Daoy (cell line): Measurements from ENCODE around the gene TBC1D22A. TPM values are rescaled to one million over a fixed set of nuclear protein-coding genes. Genes with fewer than 3 reads are reported as not detected.

Experiments
- DNase-seq: peaks from one replicate; pipeline ENCODE4 v3.0.0-alpha.2; 2015; ENCODE audit warnings: low read depth
- total RNA-seq: library from RNA; depleted of rRNA; stranded (reverse); fragments of >200 nt; shearing (Covaris generic); gene quantifications from 2 replicates; pipeline ENCODE4 v1.2.3, GENCODE V29; 2014

Gene TBC1D22A
- total RNA-seq, 1 experiment from 2014 or later = 8.7 TPM

DNA sequence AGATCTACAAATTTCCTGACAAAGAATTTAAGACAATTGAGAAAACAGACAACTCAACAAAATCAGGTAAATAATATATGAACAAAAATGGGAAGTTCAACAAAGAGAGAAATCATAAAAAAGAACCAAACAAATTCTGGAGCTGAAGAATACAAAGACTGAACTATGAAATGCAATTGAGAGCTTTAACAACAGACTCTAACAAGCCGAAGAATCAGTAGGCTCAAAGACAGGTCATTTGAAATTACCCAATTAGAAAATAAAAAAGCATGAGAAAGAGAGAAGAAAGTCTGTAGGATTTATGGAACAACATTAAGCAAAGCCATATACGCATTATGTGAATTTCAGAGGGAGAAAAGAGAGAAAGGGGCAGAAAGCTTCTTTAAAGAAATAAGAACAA lies 72.8 kb downstream of the TBC1D22A start:
- no peak for DNase-seq

- no peak for DNase-seq
Observed at GRCh38 chr22:46835693-46836092, 73.2 kb downstream of the TBC1D22A start.

DNA sequence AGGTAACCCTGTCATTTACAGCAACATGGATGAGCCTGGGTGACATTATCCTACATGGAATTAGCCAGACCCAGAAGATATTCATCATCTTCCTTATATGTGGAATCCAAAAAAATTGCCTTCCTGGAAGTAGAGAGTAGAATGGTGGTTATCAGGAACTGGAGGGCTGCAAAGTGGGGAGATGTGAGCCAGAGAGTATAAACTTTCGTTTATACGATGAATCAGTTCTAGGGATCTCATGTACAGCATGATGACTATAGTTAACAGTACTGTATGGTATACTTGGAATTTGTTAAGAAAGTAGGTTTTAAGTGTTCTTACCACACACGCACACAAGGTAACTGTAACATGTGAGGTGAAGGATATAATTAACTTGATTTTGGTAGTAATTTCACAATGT lies 79.1 kb downstream of the TBC1D22A start:
- DNase-seq = no peak

GRCh38 chr22:46842606-46843005 lies 80.2 kb downstream of the TBC1D22A start:
- DNase-seq = no peak

- DNase-seq = no peak
Observed at GRCh38 chr22:46843821-46844255, 81.4 kb downstream of the TBC1D22A start.

GRCh38 chr22:46844606-46845210 lies 82.3 kb downstream of the TBC1D22A start:
- no peak for DNase-seq

DNA sequence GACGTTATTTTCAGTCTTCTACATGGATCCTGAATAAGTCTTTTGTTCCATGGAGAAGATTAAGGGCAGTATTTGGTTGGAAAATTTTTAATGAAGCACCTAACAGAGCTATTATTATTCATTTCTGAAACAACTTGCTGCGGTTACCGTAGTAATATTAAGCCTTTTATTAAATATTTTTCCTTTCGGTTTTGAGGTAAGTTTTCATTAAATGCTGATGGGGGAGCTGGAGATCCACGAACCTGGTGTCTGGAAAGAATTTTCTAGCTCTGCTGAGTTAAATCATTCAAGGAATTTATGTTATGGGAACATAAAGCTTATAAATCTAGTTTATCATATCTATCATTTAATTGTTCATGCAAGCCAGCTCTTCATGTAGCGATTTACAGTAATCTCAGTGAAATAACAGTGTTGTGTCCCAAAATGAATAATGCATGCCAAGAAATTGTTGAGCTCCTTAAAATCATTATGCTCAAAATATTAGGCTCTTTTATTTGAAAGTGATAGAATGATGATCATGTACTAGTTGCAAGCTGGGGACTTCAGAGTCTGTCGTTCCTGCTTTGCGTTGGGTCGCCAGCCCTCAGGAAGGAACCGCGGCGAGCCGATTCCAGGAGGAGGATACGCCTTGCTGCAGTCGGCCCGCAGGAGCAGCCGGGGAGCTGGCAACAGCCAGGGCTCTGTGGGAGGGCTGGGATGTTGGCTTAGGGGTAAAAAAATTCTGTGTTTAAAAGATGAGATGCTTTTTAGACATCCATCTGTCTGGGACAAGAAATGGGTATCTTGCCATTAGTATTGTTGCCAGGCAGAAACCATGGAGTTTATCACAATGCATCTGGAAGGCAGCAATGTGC lies 83.1 kb downstream of the TBC1D22A start:
- no peak for DNase-seq

DNA sequence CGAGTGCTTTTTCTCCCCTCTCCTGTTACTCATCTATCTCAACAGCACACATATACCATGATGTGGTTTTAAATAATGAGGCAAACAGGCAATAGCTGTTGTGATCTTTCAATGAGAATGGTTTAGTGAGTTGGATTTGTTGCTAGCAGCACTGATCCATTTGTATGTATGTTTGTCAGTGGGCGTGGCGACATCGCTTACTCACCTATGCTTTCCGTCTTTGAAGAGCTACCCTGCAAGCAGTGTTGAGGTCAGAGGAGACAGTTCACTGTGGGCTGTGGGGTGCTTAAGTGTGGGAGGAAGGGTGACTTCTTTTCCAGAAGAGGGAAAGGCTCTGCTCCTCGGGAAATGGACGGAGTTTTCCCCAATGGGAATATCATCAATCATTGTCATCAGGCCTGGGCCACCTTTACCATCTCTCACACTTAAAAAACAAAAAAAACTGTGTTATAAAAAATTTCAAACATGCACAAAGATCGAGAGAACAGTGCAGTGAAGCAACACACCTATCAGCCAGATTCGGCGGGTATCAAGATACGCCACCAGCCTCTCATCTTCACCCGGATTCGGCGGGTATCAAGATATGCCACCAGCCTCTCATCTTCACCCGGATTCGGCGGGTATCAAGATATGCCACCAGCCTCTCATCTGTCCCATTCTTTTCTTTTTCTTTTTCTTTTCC lies 83.8 kb downstream of the TBC1D22A start:
- no peak for DNase-seq

DNA sequence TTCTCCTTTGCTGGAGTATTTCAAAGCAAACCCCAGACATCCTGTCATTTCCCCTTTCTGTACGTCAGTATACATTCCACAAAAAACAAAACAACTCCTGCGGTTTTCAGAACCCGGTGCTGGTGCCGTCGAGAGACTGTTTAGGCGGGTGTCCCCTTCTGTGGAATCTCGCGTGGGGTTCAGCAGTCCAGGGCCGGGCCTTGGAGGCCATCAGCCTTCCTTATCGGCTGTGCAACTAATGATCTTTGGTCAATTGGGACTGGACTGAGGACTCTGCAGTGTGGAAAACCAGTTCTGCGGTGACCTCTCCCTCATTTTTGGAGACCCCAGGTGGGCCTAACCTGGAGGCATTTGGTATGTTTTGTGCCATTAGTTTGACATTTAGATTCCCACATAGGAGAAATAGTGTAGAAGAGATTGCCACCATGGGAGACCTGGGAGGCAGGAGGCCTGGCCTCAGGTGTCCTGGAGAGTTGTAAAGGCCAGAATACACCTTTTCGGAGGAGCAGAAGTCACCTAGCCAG lies 84.4 kb downstream of the TBC1D22A start:
- no peak for DNase-seq

GRCh38 chr22:46848197-46848596 lies 85.7 kb downstream of the TBC1D22A start:
- no peak for DNase-seq

- DNase-seq = no peak
Observed at GRCh38 chr22:46849101-46849500, 86.7 kb downstream of the TBC1D22A start.

DNA sequence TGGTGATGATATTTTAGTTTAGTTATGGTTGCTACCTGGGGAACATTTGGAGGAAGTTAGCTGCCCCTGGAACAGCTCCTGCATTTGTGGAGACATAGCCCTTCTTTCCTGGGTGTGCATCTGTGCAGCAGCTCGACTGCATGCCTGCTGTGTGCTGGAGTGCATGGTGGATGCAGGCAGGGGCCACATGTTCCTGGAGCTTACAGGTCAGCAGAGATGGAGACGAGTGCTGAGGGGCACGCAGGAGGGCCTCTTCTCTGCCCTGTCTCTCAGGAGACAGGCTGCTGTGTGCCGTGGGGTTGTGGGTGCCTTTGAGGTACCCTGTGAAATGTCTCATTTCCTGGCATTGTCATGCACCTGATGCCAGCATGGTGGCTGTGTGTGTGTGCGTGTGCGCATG lies 87.5 kb downstream of the TBC1D22A start:
- DNase-seq = no peak

GRCh38 chr22:46851311-46851710 lies 88.9 kb downstream of the TBC1D22A start:
- DNase-seq = no peak

DNA sequence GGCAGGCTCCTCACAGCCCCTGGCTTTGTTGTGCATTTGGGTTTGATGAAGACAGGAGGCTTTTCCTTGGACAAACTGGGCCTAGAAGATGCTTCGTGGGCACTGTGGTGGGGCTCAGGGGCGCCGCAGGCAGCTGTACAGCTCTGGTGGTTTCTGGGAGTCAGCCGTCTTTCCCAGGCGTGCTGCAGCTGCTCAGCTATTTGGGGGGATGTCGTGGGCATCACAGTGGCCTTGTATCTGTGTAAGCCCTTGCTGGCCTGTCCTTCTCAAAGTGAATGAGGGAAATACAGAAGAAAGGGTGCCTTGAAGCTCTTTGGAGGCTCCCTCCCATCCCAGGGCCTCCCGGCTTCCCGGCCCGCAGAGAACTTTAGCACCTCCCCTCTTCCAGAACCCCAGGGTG lies 89.5 kb downstream of the TBC1D22A start:
- no peak for DNase-seq

DNA sequence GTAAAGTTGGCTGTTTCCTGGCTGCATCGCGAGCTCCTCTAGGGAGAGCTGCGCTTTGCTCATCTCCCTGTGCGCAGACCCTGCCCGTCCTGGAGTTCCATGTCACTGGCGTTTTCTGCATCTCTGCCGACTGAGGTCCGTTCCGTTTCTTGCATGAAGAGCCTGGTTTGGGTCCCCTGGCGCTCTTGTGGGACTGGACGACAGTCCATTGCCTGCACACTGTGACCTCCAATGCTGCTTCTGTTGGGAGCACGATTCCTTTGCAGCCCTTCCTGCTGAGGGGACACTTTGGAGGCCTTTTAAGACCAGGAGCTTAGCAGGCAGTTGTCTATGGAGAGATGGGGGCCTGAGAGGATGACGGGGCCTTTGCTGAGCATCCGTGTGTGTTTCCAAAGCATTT lies 90.3 kb downstream of the TBC1D22A start:
- DNase-seq = no peak

GRCh38 chr22:46853191-46853590 lies 90.7 kb downstream of the TBC1D22A start:
- DNase-seq = no peak

DNA sequence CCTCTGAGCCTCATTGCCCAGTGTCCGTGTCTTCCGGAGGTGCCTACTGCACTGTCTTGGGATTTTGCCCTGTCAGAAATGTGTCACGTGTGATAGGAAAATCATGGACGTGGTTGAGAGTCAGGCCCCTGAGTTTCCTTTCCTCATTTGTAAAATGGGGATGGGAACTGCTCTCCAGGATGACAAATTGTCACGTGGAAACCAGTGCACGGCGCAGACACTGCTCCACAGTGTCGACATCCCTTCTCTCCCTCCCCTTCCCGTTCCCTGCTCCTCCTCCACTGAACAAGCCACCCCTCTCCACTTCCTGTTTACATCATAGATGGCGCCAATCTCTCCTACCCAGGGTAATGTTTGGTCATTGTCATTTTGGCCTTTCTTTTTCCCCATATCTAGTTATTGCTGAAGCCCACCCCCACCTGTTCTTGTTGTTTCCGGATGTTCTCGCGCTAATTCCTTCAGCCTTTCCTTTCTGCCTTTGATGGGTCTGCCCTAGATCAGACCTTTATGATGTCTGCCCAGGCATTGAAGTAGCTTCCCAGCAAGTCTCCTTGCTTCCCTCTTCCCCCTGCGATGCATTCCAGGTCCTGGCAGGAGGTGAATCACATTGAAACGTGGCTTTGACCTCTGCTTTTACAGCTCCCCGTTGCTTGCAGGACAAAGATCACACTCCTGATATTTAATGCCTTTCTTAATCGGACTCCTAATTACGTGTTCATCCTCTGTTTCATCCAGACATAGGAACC lies 91.8 kb downstream of the TBC1D22A start:
- no peak for DNase-seq

DNA sequence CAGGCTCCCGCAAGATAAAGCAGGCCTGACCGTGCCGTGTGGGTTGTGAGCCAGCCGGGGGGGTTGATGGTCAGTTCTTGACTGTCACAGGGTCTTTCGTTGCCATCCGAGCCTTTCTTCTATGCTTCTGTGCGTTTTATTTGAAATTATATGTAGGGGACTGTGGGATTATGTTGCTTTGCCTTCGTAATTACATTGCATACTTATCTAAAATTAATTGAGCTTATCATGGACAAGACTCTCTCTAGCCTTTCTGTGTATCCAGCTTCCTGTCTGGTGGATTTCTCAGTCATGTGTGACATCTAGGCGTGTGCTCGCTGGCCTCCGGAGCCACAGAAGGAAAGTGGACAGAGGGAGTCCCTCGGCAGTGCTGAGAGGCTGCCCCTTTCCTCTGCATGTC lies 93.2 kb downstream of the TBC1D22A start:
- no peak for DNase-seq

DNA sequence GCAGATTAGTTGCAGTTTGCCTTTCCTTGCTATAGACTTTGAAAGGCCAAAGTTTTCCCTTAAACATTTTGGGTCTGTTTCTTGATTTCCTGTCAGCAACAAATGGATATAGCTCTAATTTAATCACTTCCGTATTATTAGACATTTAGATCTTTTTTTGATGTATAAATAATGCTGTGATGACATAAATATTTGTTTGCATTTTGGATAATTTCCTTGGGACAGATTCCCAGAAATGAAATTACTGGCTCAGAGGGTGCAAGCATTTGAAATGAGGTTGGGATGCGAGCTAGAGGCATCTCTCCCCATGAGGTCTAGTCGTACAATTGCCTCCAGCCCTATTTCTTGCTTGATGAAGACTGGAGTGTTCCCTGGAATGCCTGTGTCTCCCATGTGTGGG lies 94.2 kb downstream of the TBC1D22A start:
- no peak for DNase-seq

- DNase-seq = no peak
Observed at GRCh38 chr22:46857142-46857884, 94.9 kb downstream of the TBC1D22A start.

DNA sequence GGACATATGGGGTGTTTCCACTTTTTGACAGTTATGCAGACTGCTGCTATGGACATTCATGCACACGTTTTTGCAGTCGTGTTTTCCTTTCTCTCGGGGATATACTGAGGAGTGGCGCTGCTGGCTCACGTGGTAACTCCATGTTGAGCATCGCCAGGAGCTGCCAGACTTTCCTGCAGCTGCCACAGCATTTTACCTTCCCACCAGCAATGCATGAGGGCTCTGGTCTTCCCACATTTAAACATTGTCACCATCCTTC lies 95.4 kb downstream of the TBC1D22A start:
- no peak for DNase-seq
